Sciatic nerve (tissue), 2 donors: ENCODE data around the gene TTPAL. TPM values are rescaled to one million over a fixed set of nuclear protein-coding genes. Genes with fewer than 3 reads are reported as not detected.

Experiments
- ATAC-seq: fragments of 200-7000 bp; cut with Tn5 transposase; one replicate; pipeline ENCODE4 v1.9.1; 2020; ENCODE audit warnings: mild to moderate bottlenecking, moderate library complexity
- DNase-seq: peaks from one replicate; pipeline ENCODE4 v3.0.0-alpha.2; 2020; ENCODE audit warnings: low spot score
- intact Hi-C: fragments of 100-400 bp; cut with DNase I; formaldehyde crosslinking; loops from one replicate; pipeline ENCODE4 v1.14.2; 2022
- total RNA-seq: library from RNA; stranded (reverse); fragmentation: NEBNext Ultra II Directional; extraction: Animal tissue kit (Norgen Biotek cat#: 25700); gene quantifications from one replicate; pipeline ENCODE4 v1.2.1, GENCODE V29; 2021
- donor health status: DM: no; HTN: no; CAD: no.
- donor health status: DM: no; HTN: no; CAD: no.

The TTPAL gene
- total RNA-seq, 1 donor from 2014 or later = 8.5 TPM

DNA sequence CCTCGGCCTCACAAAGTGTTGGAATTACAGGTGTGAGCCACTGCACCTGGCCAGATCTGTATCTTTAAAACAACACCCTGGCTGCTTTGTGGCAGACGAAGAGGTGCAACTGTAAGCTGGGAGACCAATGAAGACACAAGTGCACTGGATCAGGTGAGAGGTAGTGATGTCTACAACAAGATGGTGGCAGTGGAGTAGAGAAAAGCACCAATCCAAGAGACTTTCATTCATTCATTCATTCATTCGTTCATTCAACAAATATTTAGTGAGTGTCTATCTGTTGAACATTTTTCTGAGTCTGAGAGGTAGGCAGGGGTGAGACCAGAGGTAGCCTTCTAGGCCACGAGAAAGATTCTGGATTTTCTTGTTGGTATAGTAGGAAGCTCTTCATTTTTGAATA, 36.9 kb upstream of the TTPAL start:
- intact Hi-C loops = no loop called here
- ATAC-seq (no peak), DNase-seq (no peak)

- ATAC-seq (no peak), DNase-seq (no peak)
- intact Hi-C loops = no loop called here
Measured at GRCh38 chr20:44439318-44439717, 36.4 kb upstream of the TTPAL start.

GRCh38 chr20:44442298-44443070, 33.2 kb upstream of the TTPAL start:
- ATAC-seq (peak; percentile 87), DNase-seq (no peak)
- intact Hi-C loops = no loop called here

GRCh38 chr20:44445742-44446710, 29.6 kb upstream of the TTPAL start:
- no peak for ATAC-seq
- intact Hi-C loops = no loop called here
- no peak for DNase-seq

DNA sequence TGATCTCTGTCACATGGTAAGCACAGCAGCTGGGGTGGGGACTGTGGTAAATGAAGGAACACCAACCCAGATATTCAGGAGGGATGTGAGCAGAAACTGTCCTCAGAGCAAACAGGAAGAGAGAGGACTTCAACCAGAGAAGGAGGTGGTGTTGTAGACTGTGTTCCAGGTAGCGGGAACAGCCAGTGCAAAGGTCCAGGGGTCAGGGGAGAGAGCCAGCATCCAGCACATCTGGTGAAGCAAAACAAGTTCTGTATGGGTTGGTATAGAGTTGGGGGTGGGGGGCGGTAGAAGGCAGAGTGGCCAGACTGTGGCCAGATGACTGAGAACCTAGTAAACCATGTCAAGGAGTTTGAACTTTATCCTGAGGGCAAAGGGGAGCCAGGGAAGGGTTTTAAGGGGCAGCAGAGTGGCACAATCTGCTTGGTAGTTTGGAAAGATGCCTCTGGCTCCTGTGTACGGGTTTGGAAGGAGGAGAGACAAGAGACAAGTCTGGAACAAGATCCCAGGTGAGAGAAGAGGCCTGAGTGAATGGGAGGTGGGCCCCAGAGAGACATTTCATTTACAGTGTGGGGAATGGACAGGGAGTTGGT, 27.8 kb upstream of the TTPAL start:
- intact Hi-C loops = no loop called here
- DNase-seq = no peak
- no peak for ATAC-seq

DNA sequence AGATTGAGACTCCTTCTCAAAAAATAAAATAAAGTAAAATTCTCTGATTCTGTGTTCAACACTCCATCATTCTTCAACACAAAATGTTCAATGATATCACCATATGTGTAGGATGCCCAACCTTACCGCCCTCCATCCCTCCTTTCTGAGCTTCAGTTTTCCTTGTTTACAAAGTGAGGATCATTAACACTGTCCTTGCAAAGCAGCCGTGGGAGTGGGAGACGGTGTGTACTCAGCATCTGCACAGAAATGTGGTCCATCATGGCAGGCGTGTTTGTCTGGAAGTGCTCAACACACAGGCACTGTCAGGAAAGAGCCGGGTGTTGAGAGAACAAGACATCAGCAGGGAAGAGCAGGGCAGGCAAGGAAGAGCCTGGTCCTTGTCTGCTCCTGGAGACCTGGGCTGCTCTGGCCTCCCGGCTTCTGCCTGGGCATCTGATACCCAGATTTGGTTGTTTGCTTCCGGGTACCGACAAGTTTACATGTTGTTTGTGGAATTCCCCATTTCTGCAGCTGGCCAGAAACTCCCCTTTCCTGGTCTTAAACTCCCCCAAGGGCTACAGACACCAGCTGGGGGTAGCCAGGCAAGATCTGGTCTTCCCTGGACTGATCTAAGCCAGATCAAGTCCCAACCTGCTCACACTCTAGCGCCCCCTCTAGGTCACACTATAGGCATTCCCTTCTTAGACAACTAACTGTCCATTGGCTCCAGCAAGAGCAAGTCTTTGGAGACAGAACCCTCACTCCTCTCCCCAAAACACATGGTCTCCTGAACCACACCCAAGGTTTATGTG, 26.7 kb upstream of the TTPAL start:
- DNase-seq = no peak
- no peak for ATAC-seq
- intact Hi-C loops = no loop called here

- intact Hi-C loops = no loop called here
- DNase-seq = no peak
Measured at GRCh38 chr20:44449864-44450263, 25.8 kb upstream of the TTPAL start.

DNA sequence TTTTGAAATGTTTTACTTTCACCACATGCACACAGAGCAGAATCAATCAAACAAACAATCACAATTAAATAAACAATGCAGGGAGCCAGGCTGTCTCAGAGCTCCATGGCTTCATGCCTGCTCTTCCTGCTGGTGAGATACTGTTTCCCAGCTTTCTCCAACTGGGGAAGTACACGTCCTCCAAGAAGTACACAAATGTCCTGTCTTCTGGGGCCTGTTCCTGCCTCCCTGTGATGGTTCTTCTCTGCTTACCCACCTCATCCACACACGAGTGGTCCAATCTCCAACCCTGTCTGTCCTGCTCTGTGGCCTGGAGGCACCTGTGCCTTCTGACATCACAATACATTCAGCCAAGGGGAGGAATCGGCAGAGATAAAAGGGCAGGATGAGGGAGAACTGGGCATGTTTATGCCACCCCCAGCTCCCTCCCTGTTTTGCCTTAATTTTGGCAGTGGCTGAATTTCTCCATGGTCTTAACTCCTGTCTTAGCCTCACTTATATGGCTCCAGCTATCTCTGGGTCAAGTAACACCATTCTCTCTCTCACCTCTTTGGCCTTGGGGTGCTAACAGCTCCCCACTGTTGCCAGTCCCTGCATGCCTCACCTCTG, 25.3 kb upstream of the TTPAL start:
- DNase-seq (no peak), ATAC-seq (no peak)

More at GRCh38 chr20:44449864-44450263, 25.8 kb upstream of the TTPAL start:
- ATAC-seq = no peak

DNA sequence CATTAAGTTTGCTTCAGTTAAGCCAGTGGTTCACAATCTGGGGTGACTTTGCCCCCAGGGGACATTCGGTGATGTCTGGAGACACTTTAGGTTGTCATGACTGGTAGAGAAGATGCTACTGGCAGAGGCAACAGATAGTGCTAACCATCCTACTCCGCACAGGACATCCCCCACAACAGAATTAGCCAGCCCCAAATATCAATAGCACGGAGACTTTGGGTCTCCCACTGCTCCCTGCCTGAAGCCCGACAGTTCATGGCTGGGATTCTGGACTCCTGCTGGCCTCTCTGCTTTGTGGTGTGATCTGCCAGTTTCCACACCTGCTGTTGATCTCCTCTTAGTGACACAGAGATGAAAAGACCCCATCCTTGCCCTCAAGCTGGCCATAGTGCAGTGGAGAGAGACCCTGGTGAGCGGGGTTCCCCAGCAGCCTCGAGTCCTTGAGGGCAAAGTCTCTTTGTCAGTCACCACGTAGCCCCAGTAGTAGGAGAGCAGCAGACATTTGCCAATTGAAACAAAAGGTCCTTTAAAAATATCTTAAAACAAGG, 24.7 kb upstream of the TTPAL start:
- no peak for DNase-seq
- intact Hi-C loops = no loop called here
- ATAC-seq = no peak

More for the DNA sequence above, 25.3 kb upstream of the TTPAL start:
- intact Hi-C loops = no loop called here

DNA sequence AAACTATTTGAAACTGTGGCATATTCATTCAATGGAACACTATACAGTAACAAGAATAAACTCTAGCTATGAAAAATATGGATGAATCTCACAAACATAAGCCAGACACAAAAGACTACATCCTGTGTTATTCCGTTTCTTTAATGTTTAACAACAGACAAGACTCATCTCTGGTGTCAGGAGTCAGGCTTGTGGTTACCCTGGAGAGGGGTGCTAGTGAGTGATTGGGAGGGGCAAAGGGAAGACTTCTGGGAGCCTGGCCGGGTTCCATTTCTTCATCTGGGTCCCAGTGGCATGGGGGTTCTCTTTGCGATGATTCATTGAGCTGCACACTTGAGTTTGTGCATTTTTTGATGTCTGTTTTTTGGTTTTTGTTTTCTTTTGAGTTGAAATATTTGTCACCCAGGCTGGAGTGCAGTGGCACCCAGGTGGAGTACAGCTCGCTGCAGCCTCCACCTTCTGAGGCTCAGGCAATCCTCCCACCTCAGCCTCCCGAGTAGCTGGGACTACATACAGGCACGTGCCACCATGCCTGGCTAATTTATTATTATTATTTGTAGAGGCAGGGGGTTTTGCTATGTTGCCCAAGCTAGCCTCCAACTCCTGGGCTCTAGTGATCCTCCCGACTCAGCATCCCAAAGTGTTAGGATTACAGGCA, 21.2 kb upstream of the TTPAL start:
- no peak for DNase-seq
- intact Hi-C loops = no loop called here
- ATAC-seq = no peak

GRCh38 chr20:44455126-44455525, 20.5 kb upstream of the TTPAL start:
- intact Hi-C loops = no loop called here
- ATAC-seq (no peak), DNase-seq (no peak)

GRCh38 chr20:44456611-44457010, 19.1 kb upstream of the TTPAL start:
- ATAC-seq = no peak
- intact Hi-C loops = no loop called here

DNA sequence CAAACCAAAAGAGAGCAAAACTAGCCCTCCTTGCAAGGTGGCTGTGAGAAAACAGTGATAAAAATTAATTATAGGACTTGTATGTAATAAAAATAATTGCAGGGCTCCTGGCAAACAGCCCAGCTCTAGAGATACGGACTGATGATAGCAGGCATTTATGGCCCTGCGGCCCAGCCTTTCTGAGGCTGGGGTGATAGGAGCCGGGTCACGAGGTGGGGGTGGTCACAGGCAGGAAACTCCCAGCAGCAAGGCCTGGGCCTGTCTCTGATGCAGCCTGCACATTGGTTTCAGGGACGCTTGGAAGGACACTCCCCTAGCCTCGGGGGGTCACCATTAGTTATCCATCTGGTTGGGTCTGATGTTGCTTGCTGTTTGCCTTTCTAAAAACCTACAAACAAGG, 18.7 kb upstream of the TTPAL start:
- ATAC-seq (no peak), DNase-seq (no peak)
- intact Hi-C loops = no loop called here

More at GRCh38 chr20:44456611-44457010, 19.1 kb upstream of the TTPAL start:
- DNase-seq = no peak

- DNase-seq (no peak), ATAC-seq (no peak)
- intact Hi-C loops = no loop called here
Measured at GRCh38 chr20:44459271-44459670, 16.4 kb upstream of the TTPAL start.

- DNase-seq (no peak), ATAC-seq (peak; percentile 63)
- intact Hi-C loops = no loop called here
Measured at GRCh38 chr20:44460795-44461141, 14.9 kb upstream of the TTPAL start.

DNA sequence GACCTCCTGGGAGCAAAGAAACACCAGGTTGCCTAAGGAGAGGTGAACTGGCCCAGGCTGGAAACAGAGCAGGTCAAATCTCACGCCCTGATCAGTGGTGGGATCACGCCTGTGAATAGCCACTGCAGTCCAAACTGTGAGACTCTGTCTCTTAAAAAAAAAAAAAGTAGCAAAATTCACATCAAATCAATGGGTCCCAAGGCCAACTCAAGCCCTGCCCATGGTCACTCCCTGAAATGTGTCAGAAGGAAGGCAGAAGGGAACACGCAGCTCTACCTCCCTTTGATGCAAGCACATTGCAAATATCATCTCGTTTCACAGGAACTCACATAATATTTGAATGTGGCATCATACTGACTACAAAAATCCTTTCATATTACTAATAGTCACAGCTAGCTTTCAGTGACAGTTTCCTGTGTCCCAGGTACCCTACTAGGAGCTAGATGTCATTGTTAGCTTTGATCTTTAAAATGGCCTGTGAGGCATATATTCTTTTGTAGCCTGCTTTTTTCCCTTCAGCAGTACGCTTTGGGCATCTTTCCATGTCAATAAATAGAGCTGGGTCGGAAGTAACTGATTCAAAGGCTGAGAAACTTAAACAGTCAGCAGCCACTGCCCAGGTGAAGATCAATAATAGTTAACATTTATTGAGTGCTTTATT, 14.4 kb upstream of the TTPAL start:
- DNase-seq (no peak), ATAC-seq (peak; percentile 27)
- intact Hi-C loops = no loop called here

DNA sequence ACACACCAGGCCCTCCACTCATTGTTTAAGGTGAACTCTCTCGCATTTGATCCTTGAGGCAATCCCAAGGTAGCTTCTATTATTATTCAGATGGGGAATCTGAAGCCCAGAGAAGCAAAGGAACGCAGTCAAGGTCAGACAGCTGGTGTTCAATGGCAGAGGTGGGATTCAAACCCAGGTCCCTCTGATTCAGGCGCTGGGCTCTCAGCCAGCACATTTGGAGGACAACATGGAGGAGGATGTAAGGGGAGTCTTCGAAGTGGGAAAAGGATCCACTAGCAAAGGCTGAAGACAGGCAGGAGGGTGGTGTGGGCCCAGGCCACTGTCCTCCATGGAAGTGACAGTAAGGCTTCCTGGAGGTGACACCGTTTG, 13.9 kb upstream of the TTPAL start:
- intact Hi-C loops = no loop called here
- no peak for ATAC-seq

More for the DNA sequence above, 13.9 kb upstream of the TTPAL start:
- no peak for DNase-seq
